ENCODE measurements around the gene F8. TPM values are rescaled to one million over a fixed set of nuclear protein-coding genes. Genes with fewer than 3 reads are reported as not detected.

The F8 gene
- total and polyA plus RNA-seq, 2 of the 4 experiments (the other 2 are of a cell fraction), result 1.4 to 1.5 TPM

- H3K23ac ChIP-seq (ENCODE audit: low read depth, low read length), result no peak overlapping the region
- ChIA-PET CTCF (no interaction called here), POLR2A (ENCODE audit: unreplicated experiment) (no interaction called here)
- TF ChIP-seq, protein P1, sequence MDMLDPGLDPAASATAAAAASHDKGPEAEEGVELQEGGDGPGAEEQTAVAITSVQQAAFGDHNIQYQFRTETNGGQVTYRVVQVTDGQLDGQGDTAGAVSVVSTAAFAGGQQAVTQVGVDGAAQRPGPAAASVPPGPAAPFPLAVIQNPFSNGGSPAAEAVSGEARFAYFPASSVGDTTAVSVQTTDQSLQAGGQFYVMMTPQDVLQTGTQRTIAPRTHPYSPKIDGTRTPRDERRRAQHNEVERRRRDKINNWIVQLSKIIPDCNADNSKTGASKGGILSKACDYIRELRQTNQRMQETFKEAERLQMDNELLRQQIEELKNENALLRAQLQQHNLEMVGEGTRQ (IDR thresholded peaks at IDR 0.05; ENCODE audit: low read depth, low read length), result no peak
- TF ChIP-seq RCOR1 (IDR thresholded peaks at IDR 0.05; ENCODE audit: insufficient replicate concordance, low read length) (no peak), MAFK (IDR thresholded peaks at IDR 0.05; ENCODE audit: low read depth, low read length) (no peak), FOS (IDR thresholded peaks at IDR 0.05; ENCODE audit: low read depth, low read length) (no peak), RFX5 (IDR thresholded peaks at IDR 0.05; ENCODE audit: low read depth, low read length) (no peak), CHD1 (IDR thresholded peaks at IDR 0.05; ENCODE audit: low read depth, low read length) (no peak), SMC3 (IDR thresholded peaks at IDR 0.05; ENCODE audit: low read depth, low read length) (no peak), MAZ (IDR thresholded peaks at IDR 0.05; ENCODE audit: borderline replicate concordance, low read depth, low read length) (no peak), POLR2A (IDR thresholded peaks at IDR 0.05; ENCODE audit: low read depth, low read length) (no peak), MXI1 (IDR thresholded peaks at IDR 0.05; ENCODE audit: borderline replicate concordance, low read depth, low read length) (no peak), RAD21 (IDR thresholded peaks at IDR 0.05; ENCODE audit: low read length) (no peak), NFE2L2 (IDR thresholded peaks at IDR 0.05; ENCODE audit: low read depth, low read length) (no peak), CTCF (conservative IDR thresholded peaks at IDR 0.05; ENCODE audit: low read depth, low read length) (no peak), CEBPB (IDR thresholded peaks at IDR 0.05; ENCODE audit: low read depth, low read length) (no peak), BHLHE40 (IDR thresholded peaks at IDR 0.05; ENCODE audit: low read depth, low read length) (no peak)
- TF ChIP-seq, protein P2, sequence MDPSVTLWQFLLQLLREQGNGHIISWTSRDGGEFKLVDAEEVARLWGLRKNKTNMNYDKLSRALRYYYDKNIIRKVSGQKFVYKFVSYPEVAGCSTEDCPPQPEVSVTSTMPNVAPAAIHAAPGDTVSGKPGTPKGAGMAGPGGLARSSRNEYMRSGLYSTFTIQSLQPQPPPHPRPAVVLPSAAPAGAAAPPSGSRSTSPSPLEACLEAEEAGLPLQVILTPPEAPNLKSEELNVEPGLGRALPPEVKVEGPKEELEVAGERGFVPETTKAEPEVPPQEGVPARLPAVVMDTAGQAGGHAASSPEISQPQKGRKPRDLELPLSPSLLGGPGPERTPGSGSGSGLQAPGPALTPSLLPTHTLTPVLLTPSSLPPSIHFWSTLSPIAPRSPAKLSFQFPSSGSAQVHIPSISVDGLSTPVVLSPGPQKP (IDR thresholded peaks at IDR 0.05; ENCODE audit: borderline replicate concordance, low read depth, low read length), result no peak
- H3K4me2 ChIP-seq (ENCODE audit: low read depth, low read length), result no peak overlapping the region
- DNase-seq (no peak), ATAC-seq (ENCODE audit: low read depth) (no peak)
- no CpG with 5 or more reads among the region's 2 CpGs for WGBS, 2 experiments (ENCODE audit: extremely low coverage in 2 of 2, insufficient read length in 1 of 2)
- no peak overlapping the region for H2BK120ac ChIP-seq (ENCODE audit: low read depth, low read length)
- H2BK5ac ChIP-seq (ENCODE audit: low read depth, low read length, poor library complexity, severe bottlenecking), result no peak overlapping the region
- no peak overlapping the region for H3K9ac ChIP-seq (ENCODE audit: low read depth, low read length)
- H3K14ac ChIP-seq (replicated peaks; ENCODE audit: low read depth, low read length), result no peak overlapping the region
- H4K20me1 ChIP-seq (ENCODE audit: insufficient read depth, low read length), result no peaks in the 10 kb centered on the region
- H4K5ac ChIP-seq (ENCODE audit: low read depth, low read length), result no peak overlapping the region
- H3K4ac ChIP-seq (ENCODE audit: low read depth, low read length), result no peak overlapping the region
- no peaks in the 10 kb centered on the region for H3K9me3 ChIP-seq (ENCODE audit: control insufficient read depth, insufficient read depth, low read length)
- H3K79me1 ChIP-seq (ENCODE audit: low read depth in 1 of 2, low read length in 2 of 2), result no peaks in the 10 kb centered on the region
- no peak overlapping the region for H2BK20ac ChIP-seq (ENCODE audit: low read depth, low read length)
- no peaks in the 10 kb centered on the region for H3K36me3 ChIP-seq (ENCODE audit: control insufficient read depth, insufficient read depth, low read length)
- H2AK5ac ChIP-seq (ENCODE audit: low read depth, low read length), result no peak overlapping the region
- no peak overlapping the region for H3K4me3 ChIP-seq (ENCODE audit: insufficient read depth, low read depth, low read length)
- no peaks in the 10 kb centered on the region for H3K4me1 ChIP-seq (ENCODE audit: control insufficient read depth, insufficient read depth, low read length)
- intact Hi-C loops (cut with micrococcal nuclease), result no loop called here
- in situ Hi-C loops (cut with MboI; ENCODE audit: low sequenced_read_pairs), result no loop called here
- no peak overlapping the region for H3K27ac ChIP-seq (ENCODE audit: insufficient read depth, low read length)
- no peak overlapping the region for H2AFZ ChIP-seq (replicated peaks; ENCODE audit: low read length, poor library complexity)
- no peak overlapping the region for H4K8ac ChIP-seq (ENCODE audit: low read depth in 2 of 2, low read length in 2 of 2)
- BruUV-seq (replicated peaks), result no TSS peak
- no peaks in the 10 kb centered on the region for H3K27me3 ChIP-seq (ENCODE audit: control insufficient read depth, insufficient read depth, low read length)
- no peak overlapping the region for H4K91ac ChIP-seq (ENCODE audit: insufficient read depth, low read depth, low read length)
- dilution Hi-C loops (cut with HindIII; ENCODE audit: low sequenced_read_pairs, unreplicated experiment), result no loop called here
- H3K56ac ChIP-seq (ENCODE audit: extremely low read depth, insufficient read depth, low read length), result no peak overlapping the region
- no peak overlapping the region for H2AK9ac ChIP-seq (replicated peaks; ENCODE audit: low read depth, low read length, poor library complexity)
- no peak overlapping the region for H2BK15ac ChIP-seq (ENCODE audit: low read depth, low read length)
- no peak overlapping the region for H3K18ac ChIP-seq (ENCODE audit: low read depth, low read length)
- H3K9me1 ChIP-seq (ENCODE audit: insufficient read depth, low read length), result no peaks in the 10 kb centered on the region
Measured at GRCh38 chrX:154812341-154813101, 210.0 kb downstream of the F8 start.
